GM18951 (cell line): Measurements from ENCODE around the gene BMP7.
"Not testable (repeated sequence)": the region's sequence is repeated elsewhere in the genome, so short reads cannot be mapped to it uniquely, and the experiment has no call there.

Source experiments
- POLR2A ChIP-seq: IDR thresholded peaks from 4 replicates; pipeline ENCODE4 v1.6.1; 2011; ENCODE audit warnings: mild to moderate bottlenecking; ENCODE audit not compliant: insufficient read length, insufficient read depth; ENCODE audit errors: extremely low read depth
- in situ Hi-C: fragments of 300-500 bp; cut with MboI; formaldehyde crosslinking; loops from one replicate; pipeline ENCODE4 v1.12.0; 2022; ENCODE audit warnings: low sequenced_read_pairs, mixed read lengths, inconsistent platforms; ENCODE audit not compliant: unreplicated experiment

The BMP7 gene

GRCh38 chr20:57265336-57265996 is 975 bp downstream of the BMP7 start:
- in situ Hi-C loops: no loop called here

GRCh38 chr20:57264908-57265335 is 1.5 kb downstream of the BMP7 start:
- in situ Hi-C loops: not testable (repeated sequence)

More at GRCh38 chr20:57265336-57265996, 975 bp downstream of the BMP7 start:
- TF ChIP-seq POLR2A: no peak

GRCh38 chr20:57263801-57264792 is 2.3 kb downstream of the BMP7 start:
- in situ Hi-C loops: no loop called here

DNA sequence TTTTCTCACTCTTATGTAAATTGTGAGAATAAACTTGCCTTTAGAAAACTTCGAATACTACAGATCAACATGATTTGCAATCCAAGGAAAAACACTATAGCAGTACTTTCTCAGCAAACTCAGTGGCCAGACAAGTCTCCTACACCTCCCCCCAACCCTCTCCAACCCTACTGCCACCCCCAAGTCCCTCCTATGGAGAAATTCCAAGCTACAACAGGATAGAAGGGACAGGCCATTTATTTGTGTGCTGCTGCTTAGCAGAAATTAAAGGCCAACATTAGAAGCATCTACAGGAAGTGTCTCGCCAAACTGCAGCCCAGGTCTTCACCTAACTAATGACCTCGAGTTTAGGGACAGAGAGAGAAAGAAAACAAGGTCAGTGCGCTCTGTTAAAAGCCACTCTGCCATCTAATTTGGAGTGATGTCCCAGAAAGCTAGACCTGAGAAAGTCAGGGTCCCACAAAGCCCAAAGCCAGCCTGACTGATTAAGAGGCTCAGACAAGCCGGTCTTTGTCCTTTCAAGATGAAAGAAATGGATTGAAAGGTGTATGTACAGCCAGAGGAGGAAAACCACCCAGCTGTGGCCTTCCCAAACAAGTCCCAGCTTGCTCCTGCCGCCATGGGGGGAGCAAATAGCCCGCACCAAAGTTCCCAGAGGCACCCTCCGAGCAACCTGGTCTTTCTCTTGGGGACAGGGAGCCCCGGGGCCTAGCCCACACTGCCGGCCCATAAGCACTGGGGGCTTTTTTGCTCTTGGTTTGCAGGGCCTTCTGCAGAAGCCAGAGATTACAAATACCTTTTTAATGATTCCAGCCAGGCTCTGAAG is 3.4 kb downstream of the BMP7 start:
- in situ Hi-C loops: no loop called here

More at GRCh38 chr20:57263801-57264792, 2.3 kb downstream of the BMP7 start:
- no peak for TF ChIP-seq POLR2A

DNA sequence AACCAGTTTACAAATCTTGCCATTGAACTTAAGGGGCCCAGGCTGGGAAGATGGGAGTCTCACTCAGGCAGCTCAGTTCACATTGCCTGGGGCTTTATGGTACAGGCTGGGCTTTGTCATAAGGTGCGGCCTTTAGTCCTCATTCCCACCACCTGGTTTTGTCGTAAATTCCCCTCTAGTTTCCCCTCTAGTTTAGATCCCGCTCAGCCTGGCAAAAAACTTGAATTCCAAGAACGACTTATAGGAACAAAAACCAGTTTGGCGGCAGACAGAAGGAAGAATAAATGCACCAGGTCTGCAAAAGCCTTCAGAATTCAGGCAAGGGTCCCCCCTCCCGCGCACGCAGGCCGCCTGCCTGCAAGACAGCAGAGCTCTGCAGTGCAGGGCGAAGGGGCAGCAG is 4.1 kb downstream of the BMP7 start:
- in situ Hi-C loops: no loop called here

More for the DNA sequence above, 3.4 kb downstream of the BMP7 start:
- no peak for TF ChIP-seq POLR2A

GRCh38 chr20:57261457-57262251 is 4.8 kb downstream of the BMP7 start:
- TF ChIP-seq POLR2A: no peak
- in situ Hi-C loops: no loop called here

More for the DNA sequence above, 4.1 kb downstream of the BMP7 start:
- no peak for TF ChIP-seq POLR2A

GRCh38 chr20:57260934-57261333 is 5.5 kb downstream of the BMP7 start:
- TF ChIP-seq POLR2A: no peak
- in situ Hi-C loops: no loop called here

GRCh38 chr20:57259938-57260921 is 6.2 kb downstream of the BMP7 start:
- in situ Hi-C loops: no loop called here
- TF ChIP-seq POLR2A: no peak

DNA sequence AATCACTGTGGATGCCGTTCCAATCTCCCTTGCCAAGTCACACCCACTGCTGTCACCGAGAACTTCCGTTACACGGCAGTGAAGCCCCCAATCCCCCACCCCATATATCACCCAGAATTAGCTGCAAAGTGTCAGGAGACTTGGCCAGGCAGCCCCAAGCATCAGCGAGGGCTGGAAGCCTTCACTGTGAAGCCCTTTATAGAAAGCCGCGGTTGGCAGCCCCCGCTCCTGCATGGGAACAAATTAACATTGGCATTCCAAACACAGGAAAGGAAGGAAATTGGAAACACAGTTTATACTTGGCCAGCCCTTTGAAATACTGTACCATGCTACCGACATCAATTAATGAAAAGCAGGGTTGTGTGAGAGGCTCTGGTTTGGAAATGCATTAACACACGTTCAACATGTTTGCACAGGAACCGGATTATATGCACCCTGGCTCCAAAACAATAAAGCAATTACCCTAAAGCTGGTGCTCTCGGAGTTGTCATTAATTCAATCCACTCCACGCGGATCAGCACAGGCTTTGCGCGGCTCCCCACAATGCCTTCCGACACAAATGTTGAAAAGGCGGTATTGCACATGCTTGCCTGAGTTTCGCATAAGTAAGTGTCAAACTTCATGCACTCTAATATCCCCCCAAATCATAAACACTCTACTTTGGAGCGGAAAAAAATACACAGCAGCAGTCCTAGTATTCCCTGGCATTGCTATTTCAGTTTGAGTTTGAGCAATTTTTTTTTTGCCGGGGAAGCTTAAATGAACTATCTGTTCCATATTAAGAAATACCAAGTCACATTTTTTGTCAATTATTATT is 7.1 kb downstream of the BMP7 start:
- TF ChIP-seq POLR2A: no peak
- in situ Hi-C loops: no loop called here

GRCh38 chr20:57257701-57258453 is 8.6 kb downstream of the BMP7 start:
- no peak for TF ChIP-seq POLR2A
- in situ Hi-C loops: no loop called here

GRCh38 chr20:57256908-57257307 is 9.5 kb downstream of the BMP7 start:
- no peak for TF ChIP-seq POLR2A
- in situ Hi-C loops: no loop called here
